Liver (tissue), 9 donors: ENCODE measurements around the gene DCDC1. TPM values are rescaled to one million over a fixed set of nuclear protein-coding genes. Genes with fewer than 3 reads are reported as not detected.
"Not testable (repeated sequence)": the region's sequence is repeated elsewhere in the genome, so short reads cannot be mapped to it uniquely, and the experiment has no call there.

Experiments
- DNase-seq: peaks from one replicate; pipeline ENCODE4 v3.0.0-alpha.2; 2017; ENCODE audit warnings: low spot score
- H3K27ac ChIP-seq, 2 donors: one replicate each; pipeline ENCODE4 v1.7.0; 2013; ENCODE audit warnings: inconsistent platforms in 2 of 2, low read length in 2 of 2, control low read depth in 1 of 2, low read depth in 1 of 2, mild to moderate bottlenecking in 1 of 2
- H3K27me3 ChIP-seq, 4 donors: one replicate each; pipeline versions ENCODE4 v1.6.1 to v1.7.0; 2013; ENCODE audit warnings: low read length in 3 of 4, inconsistent platforms in 1 of 4, mild to moderate bottlenecking in 1 of 4, moderate library complexity in 1 of 4; ENCODE audit not compliant: control insufficient read depth in 4 of 4, insufficient read depth in 4 of 4
- H3K36me3 ChIP-seq, 4 donors: one replicate each; pipeline versions ENCODE4 v1.6.1 to v1.7.0; 2013; ENCODE audit warnings: low read length in 3 of 4, mild to moderate bottlenecking in 3 of 4, low read depth in 1 of 4, moderate library complexity in 1 of 4; ENCODE audit not compliant: control insufficient read depth in 4 of 4, insufficient read depth in 3 of 4
- H3K4me1 ChIP-seq, 4 donors: one replicate each; pipeline versions ENCODE4 v1.6.1 to v1.7.0; 2013; ENCODE audit warnings: low read length in 3 of 4, mild to moderate bottlenecking in 3 of 4, moderate library complexity in 1 of 4; ENCODE audit not compliant: control insufficient read depth in 4 of 4, insufficient read depth in 4 of 4
- H3K4me3 ChIP-seq, 3 donors: one replicate each; pipeline versions ENCODE4 v1.6.1 to v1.7.0; 2013; ENCODE audit warnings: low read length in 3 of 3, control low read depth in 1 of 3, low read depth in 1 of 3, mild to moderate bottlenecking in 1 of 3
- H3K9ac ChIP-seq, 2 donors: one replicate each; pipeline ENCODE4 v1.7.0; 2013; ENCODE audit warnings: low read length in 2 of 2, mild to moderate bottlenecking in 2 of 2, moderate library complexity in 2 of 2, control low read depth in 1 of 2, low read depth in 1 of 2
- H3K9me3 ChIP-seq, 4 donors: one replicate each; pipeline versions ENCODE4 v1.6.1 to v1.7.0; 2013; ENCODE audit warnings: low read length in 3 of 4; ENCODE audit not compliant: control insufficient read depth in 4 of 4
- ATF3 ChIP-seq: IDR thresholded peaks from 2 replicates; pipeline ENCODE4 v1.6.1; 2016; ENCODE audit warnings: antibody characterized with exemption
- CTCF ChIP-seq: fragments of 150-350 bp; IDR thresholded peaks from 2 replicates; pipeline ENCODE4 v1.5.1; 2017; ENCODE audit warnings: improper control_type of control experiment, low read depth, low read length; ENCODE audit not compliant: missing input control
- EGR1 ChIP-seq, 2 donors: IDR thresholded peaks; 2 replicates each; pipeline ENCODE4 v1.6.1; 2016 to 2018; ENCODE audit warnings: antibody characterized with exemption in 2 of 2, low read depth in 2 of 2
- FOXA1 ChIP-seq: IDR thresholded peaks from 2 replicates; pipeline ENCODE4 v1.6.1; 2016; ENCODE audit warnings: antibody characterized with exemption
- FOXA2 ChIP-seq: IDR thresholded peaks from 2 replicates; pipeline ENCODE4 v1.6.1; 2016; ENCODE audit warnings: antibody characterized with exemption
- GABPA ChIP-seq, 2 donors: IDR thresholded peaks in 1 of 2; conservative IDR thresholded peaks in 1 of 2; 2 replicates each; pipeline ENCODE4 v1.6.1; 2016; ENCODE audit warnings: antibody characterized with exemption in 2 of 2, mild to moderate bottlenecking in 1 of 2, moderate library complexity in 1 of 2
- HNF4A ChIP-seq, 2 donors: conservative IDR thresholded peaks; 2 replicates each; pipeline ENCODE4 v1.6.1; 2016; ENCODE audit warnings: antibody characterized with exemption in 2 of 2, mild to moderate bottlenecking in 2 of 2
- HNF4G ChIP-seq: IDR thresholded peaks from 2 replicates; pipeline ENCODE4 v1.6.1; 2016; ENCODE audit warnings: antibody characterized with exemption
- JUND ChIP-seq, 2 donors: IDR thresholded peaks; 2 replicates each; pipeline ENCODE4 v1.6.1; 2016; ENCODE audit warnings: antibody characterized with exemption in 2 of 2
- MAX ChIP-seq: IDR thresholded peaks from 2 replicates; pipeline ENCODE4 v1.6.1; 2016; ENCODE audit warnings: antibody characterized with exemption
- RAD21 ChIP-seq, 2 donors: IDR thresholded peaks; 2 replicates each; pipeline ENCODE4 v1.6.1; 2016; ENCODE audit warnings: antibody characterized with exemption in 2 of 2, mild to moderate bottlenecking in 2 of 2
- RXRA ChIP-seq, 2 donors: IDR thresholded peaks; 2 replicates each; pipeline ENCODE4 v1.6.1; 2017 to 2018; ENCODE audit warnings: antibody characterized with exemption in 2 of 2, mild to moderate bottlenecking in 1 of 2
- SP1 ChIP-seq: IDR thresholded peaks from 2 replicates; pipeline ENCODE4 v1.6.1; 2018; ENCODE audit warnings: antibody characterized with exemption, mild to moderate bottlenecking
- TAF1 ChIP-seq: conservative IDR thresholded peaks from 2 replicates; pipeline ENCODE4 v1.6.1; 2016; ENCODE audit warnings: antibody characterized with exemption, mild to moderate bottlenecking
- YY1 ChIP-seq: IDR thresholded peaks from 2 replicates; pipeline ENCODE4 v1.6.1; 2016; ENCODE audit warnings: antibody characterized with exemption, mild to moderate bottlenecking
- WGBS: extraction: QIAGEN DNeasy Blood & Tissue Kit; methylation state at CpG from one replicate; pipeline ENCODE4 v1.1.7; 2013; 5-methylcytosine and 5-hydroxymethylcytosine counted together
- polyA plus RNA-seq, 2 donors: library from polyadenylated mRNA; stranded (reverse) in 1 of 2; unstranded in 1 of 2; fragments of 200-250 nt in 1 of 2; fragments of >200 nt in 1 of 2; fragmentation: Nextera tagmentation in 1 of 2; extraction: Ambion mirVana in 1 of 2; gene quantifications; one replicate each; pipeline versions ENCODE4 v1.2.1 to v1.2.3, GENCODE V29; 2013 to 2015
- total RNA-seq, 2 donors: library from RNA; depleted of rRNA; stranded (reverse); fragments of >200 nt; gene quantifications; one replicate each; pipeline ENCODE4 v1.2.3, GENCODE V29; 2014
- donor health status: healthy.
- donor health status: healthy.
- donor health status: healthy.
- donor health status: healthy.
- donor health status: healthy.

DCDC1 gene
- total and polyA plus RNA-seq, 4 donors: 0.38 to 3.5 (median 2.0) TPM

GRCh38 chr11:31295308-31295707, 74.2 kb downstream of the DCDC1 start:
- Histone ChIP-seq H3K4me1 (no peaks in the 10 kb centered on the region), H3K9me3 (no peaks in the 10 kb centered on the region), H3K9ac (no peak overlapping the region), H3K36me3 (no peaks in the 10 kb centered on the region), H3K27ac (no peak overlapping the region), H3K27me3 (peaks cover 0 to 3% (median 0%) of the 10 kb centered on the region in 4 donors), H3K4me3 (no peak overlapping the region)
- no peak for DNase-seq
- 69% methylated on average over 3 of the region's 3 CpGs for WGBS
- TF ChIP-seq SP1: no peak

- not testable (repeated sequence) for H3K9me3 ChIP-seq, H3K36me3 ChIP-seq, H3K9ac ChIP-seq, DNase-seq, H3K27me3 ChIP-seq, H3K4me1 ChIP-seq, H3K27ac ChIP-seq, H3K4me3 ChIP-seq
- 88% methylated on average over 3 of the region's 3 CpGs for WGBS
These were observed 96.0 kb downstream of the DCDC1 start for GRCh38 chr11:31273527-31273926.

- no peak for DNase-seq
- Histone ChIP-seq H3K27me3 (no peaks in the 10 kb centered on the region), H3K4me1 (no peaks in the 10 kb centered on the region), H3K9me3 (peaks cover 0 to 2% (median 1%) of the 10 kb centered on the region in 4 donors), H3K27ac (no peak overlapping the region), H3K9ac (no peak overlapping the region), H3K4me3 (no peak overlapping the region), H3K36me3 (no peaks in the 10 kb centered on the region)
- no peak for TF ChIP-seq EGR1 (IDR thresholded peaks at IDR 0.05; ENCODE audit: low read depth in 2 of 2)
- TF ChIP-seq HNF4G: no peak
- no peak for TF ChIP-seq TAF1
- TF ChIP-seq YY1: no peak
These were observed 101.8 kb downstream of the DCDC1 start for GRCh38 chr11:31267720-31268119.

- WGBS: 79% methylated on average over 1 of the region's 1 CpG
These were observed 104.7 kb downstream of the DCDC1 start for GRCh38 chr11:31264834-31265233.

GRCh38 chr11:31262761-31263160, 106.8 kb downstream of the DCDC1 start:
- Histone ChIP-seq H3K9ac (no peak overlapping the region), H3K4me3 (no peak overlapping the region), H3K27me3 (no peaks in the 10 kb centered on the region), H3K36me3 (no peaks in the 10 kb centered on the region), H3K9me3 (no peaks in the 10 kb centered on the region), H3K27ac (no peak overlapping the region), H3K4me1 (no peaks in the 10 kb centered on the region)
- no peak for DNase-seq
- 69% methylated on average over 5 of the region's 5 CpGs for WGBS
- no peak for TF ChIP-seq RAD21 (IDR thresholded peaks at IDR 0.05)
- TF ChIP-seq MAX: no peak
- no peak for TF ChIP-seq CTCF
- TF ChIP-seq FOXA2: no peak
- TF ChIP-seq YY1: no peak
- TF ChIP-seq HNF4A (conservative IDR thresholded peaks at IDR 0.05): no peak
- no peak for TF ChIP-seq RXRA (IDR thresholded peaks at IDR 0.05)
- no peak for TF ChIP-seq FOXA1

More at GRCh38 chr11:31264834-31265233, 104.7 kb downstream of the DCDC1 start:
- Histone ChIP-seq H3K9me3 (no peaks in the 10 kb centered on the region), H3K4me3 (no peak overlapping the region), H3K4me1 (no peaks in the 10 kb centered on the region), H3K9ac (no peak overlapping the region), H3K36me3 (no peaks in the 10 kb centered on the region), H3K27ac (no peak overlapping the region), H3K27me3 (no peaks in the 10 kb centered on the region)
- no peak for TF ChIP-seq GABPA (IDR thresholded peaks at IDR 0.05 in 1 of 2, conservative IDR thresholded peaks at IDR 0.05 in 1 of 2)
- no peak for TF ChIP-seq ATF3
- no peak for TF ChIP-seq RXRA (IDR thresholded peaks at IDR 0.05)
- no peak for TF ChIP-seq HNF4A (conservative IDR thresholded peaks at IDR 0.05)
- no peak for TF ChIP-seq MAX
- TF ChIP-seq RAD21 (IDR thresholded peaks at IDR 0.05): no peak
- TF ChIP-seq JUND (IDR thresholded peaks at IDR 0.05): no peak
- no peak for DNase-seq
